Stimulated activated effector memory CD8-positive, alpha-beta T cell treated with anti-CD3 and anti-CD28 coated beads, Interleukin-12 subunit alpha, Interleukin-12 subunit beta, amount 100 ng/mL, for 72 hours (primary cell): ENCODE results near the gene TPRKB.
"Not testable (repeated sequence)": the region's sequence is repeated elsewhere in the genome, so short reads cannot be mapped to it uniquely, and the experiment has no call there.

ENCODE experiments used
- ATAC-seq: fragments of 150-1000 bp; cut with Tn5 transposase; 2 replicates; pipeline ENCODE4 v1.10.0; 2021
- DNase-seq, 2 donors: peaks; one replicate each; pipeline ENCODE4 v3.0.0; 2021 to 2022; ENCODE audit warnings: low spot score in 2 of 2
- H3K27ac Mint-ChIP-seq: one replicate; pipeline ENCODE4 v1.8.0; 2022; ENCODE audit warnings: mild to moderate bottlenecking, mixed read lengths
- H3K36me3 Mint-ChIP-seq: one replicate; pipeline ENCODE4 v1.8.0; 2022; ENCODE audit warnings: mild to moderate bottlenecking, mixed read lengths
- H3K4me1 Mint-ChIP-seq: one replicate; pipeline ENCODE4 v1.8.0; 2022; ENCODE audit warnings: mixed read lengths
- H3K4me3 Mint-ChIP-seq: one replicate; pipeline ENCODE4 v1.8.0; 2022; ENCODE audit warnings: mild to moderate bottlenecking, mixed read lengths
- H3K9me3 Mint-ChIP-seq: one replicate; pipeline ENCODE4 v1.8.0; 2022; ENCODE audit warnings: mixed read lengths

TPRKB gene

GRCh38 chr2:73717251-73717606 lies 19.9 kb downstream of the TPRKB start:
- ATAC-seq (no peak), DNase-seq (no peak)
- Mint-ChIP-seq H3K4me1 (no peaks in the 10 kb centered on the region), H3K9me3 (peaks cover 10% of the 10 kb centered on the region), H3K27ac (no peak overlapping the region), H3K36me3 (no peaks in the 10 kb centered on the region), H3K4me3 (no peak overlapping the region)

DNA sequence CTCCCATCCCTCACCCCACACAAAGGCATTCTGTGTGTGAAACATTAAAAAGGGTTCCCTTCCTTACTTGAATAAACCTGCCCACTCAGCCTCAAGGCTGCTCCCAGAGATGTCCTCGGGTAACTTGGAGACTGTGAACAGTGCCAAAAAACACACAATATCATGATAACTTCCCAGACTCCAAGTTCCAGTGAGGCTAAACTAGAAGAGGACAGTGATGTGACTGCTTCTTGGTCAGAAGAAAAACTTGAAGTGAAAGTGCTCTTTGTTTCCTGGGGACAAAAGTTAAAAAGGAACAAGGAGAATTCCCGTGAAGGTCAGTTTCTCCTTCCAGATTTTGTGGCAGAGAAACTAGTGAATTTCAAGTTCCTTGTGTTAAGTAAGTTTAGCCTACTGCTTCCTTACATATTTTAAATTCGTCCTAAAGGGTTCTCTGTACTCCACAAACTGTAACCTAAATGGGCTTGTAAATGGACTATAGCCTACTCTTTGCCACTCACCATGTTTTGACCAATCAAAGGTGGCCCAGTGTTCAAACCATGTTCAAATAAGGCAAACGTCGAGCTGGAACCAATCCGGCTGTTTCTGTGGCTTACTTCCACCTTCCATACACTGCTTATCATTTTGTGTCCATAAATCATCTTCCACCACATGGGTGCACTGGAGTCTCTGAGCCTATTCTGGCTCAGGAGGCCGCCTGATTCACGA lies 20.4 kb downstream of the TPRKB start:
- H3K36me3 Mint-ChIP-seq = no peaks in the 10 kb centered on the region
- DNase-seq = no peak
- H3K27ac Mint-ChIP-seq = no peak overlapping the region
- no peak overlapping the region for H3K4me3 Mint-ChIP-seq
- peaks cover 10% of the 10 kb centered on the region for H3K9me3 Mint-ChIP-seq
- H3K4me1 Mint-ChIP-seq = no peaks in the 10 kb centered on the region
- ATAC-seq = no peak

- Mint-ChIP-seq H3K4me3 (no peak overlapping the region), H3K9me3 (peaks cover 10% of the 10 kb centered on the region), H3K27ac (no peak overlapping the region)
Observed at GRCh38 chr2:73714091-73714490, 23.1 kb downstream of the TPRKB start.

DNA sequence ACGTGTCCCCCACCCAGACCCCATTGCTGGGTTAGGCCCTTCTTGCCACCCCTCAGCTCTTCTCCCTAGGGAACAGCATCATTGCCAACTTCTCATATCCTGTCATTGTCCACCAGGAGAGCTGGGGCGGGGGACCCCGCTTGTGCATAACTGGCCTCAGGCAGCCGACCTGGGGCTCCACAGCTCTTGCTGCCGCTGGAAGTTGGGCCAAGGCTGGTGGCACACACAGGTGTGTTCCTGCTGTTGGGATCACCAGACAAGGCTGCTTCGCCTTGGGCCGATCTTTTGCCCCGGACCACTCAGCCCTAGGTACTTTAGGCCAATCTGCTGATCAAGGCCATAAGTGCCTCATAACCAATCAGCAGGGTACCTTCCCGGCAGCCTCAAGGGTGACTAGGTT lies 28.6 kb downstream of the TPRKB start:
- Mint-ChIP-seq H3K36me3 (no peaks in the 10 kb centered on the region), H3K9me3 (peaks cover 1% of the 10 kb centered on the region), H3K4me1 (peaks cover 7% of the 10 kb centered on the region), H3K27ac (no peak overlapping the region), H3K4me3 (no peak overlapping the region)
- DNase-seq = no peak
- no peak for ATAC-seq

More at GRCh38 chr2:73714091-73714490, 23.1 kb downstream of the TPRKB start:
- ATAC-seq (no peak), DNase-seq (no peak)
- Mint-ChIP-seq H3K36me3 (no peaks in the 10 kb centered on the region), H3K4me1 (no peaks in the 10 kb centered on the region)

DNA sequence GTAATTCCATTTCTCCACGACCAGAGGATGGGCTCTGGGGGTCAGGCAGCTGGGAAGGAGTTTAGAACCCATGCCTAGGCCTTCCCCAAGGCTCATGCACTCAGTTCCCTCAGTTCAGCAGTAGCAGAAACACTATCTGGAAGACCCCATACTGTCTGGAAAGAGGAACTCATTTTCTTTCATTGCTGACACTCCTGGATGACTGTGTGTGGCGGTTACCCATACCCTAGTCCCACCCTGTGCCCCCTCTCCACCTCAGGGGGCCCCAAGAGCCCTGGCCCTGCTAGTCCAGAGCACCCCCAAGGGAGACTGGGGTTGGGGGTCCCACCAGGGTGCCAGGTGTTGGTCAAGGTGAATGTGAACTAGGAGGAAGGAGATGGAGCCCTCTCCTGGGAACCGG lies 29.5 kb downstream of the TPRKB start:
- Mint-ChIP-seq H3K9me3 (no peaks in the 10 kb centered on the region), H3K4me3 (no peak overlapping the region), H3K4me1 (peaks cover 7% of the 10 kb centered on the region), H3K36me3 (no peaks in the 10 kb centered on the region), H3K27ac (no peak overlapping the region)
- DNase-seq (no peak), ATAC-seq (no peak)

GRCh38 chr2:73707058-73707457 lies 30.1 kb downstream of the TPRKB start:
- ATAC-seq (no peak), DNase-seq (no peak)
- Mint-ChIP-seq H3K4me1 (peaks cover 7% of the 10 kb centered on the region), H3K36me3 (no peaks in the 10 kb centered on the region), H3K27ac (no peak overlapping the region), H3K4me3 (no peak overlapping the region), H3K9me3 (no peaks in the 10 kb centered on the region)

- ATAC-seq (no peak), DNase-seq (no peak)
- Mint-ChIP-seq H3K9me3 (no peaks in the 10 kb centered on the region), H3K36me3 (no peaks in the 10 kb centered on the region), H3K27ac (no peak overlapping the region), H3K4me1 (peaks cover 7% of the 10 kb centered on the region), H3K4me3 (no peak overlapping the region)
Observed at GRCh38 chr2:73705091-73705490, 32.1 kb downstream of the TPRKB start.

- no peak overlapping the region for H3K4me3 Mint-ChIP-seq
- no peaks in the 10 kb centered on the region for H3K36me3 Mint-ChIP-seq
- H3K9me3 Mint-ChIP-seq = no peaks in the 10 kb centered on the region
- ATAC-seq = no peak
- no peak overlapping the region for H3K27ac Mint-ChIP-seq
- H3K4me1 Mint-ChIP-seq = peaks cover 7% of the 10 kb centered on the region
- DNase-seq = no peak
Observed at GRCh38 chr2:73704285-73704684, 32.9 kb downstream of the TPRKB start.

DNA sequence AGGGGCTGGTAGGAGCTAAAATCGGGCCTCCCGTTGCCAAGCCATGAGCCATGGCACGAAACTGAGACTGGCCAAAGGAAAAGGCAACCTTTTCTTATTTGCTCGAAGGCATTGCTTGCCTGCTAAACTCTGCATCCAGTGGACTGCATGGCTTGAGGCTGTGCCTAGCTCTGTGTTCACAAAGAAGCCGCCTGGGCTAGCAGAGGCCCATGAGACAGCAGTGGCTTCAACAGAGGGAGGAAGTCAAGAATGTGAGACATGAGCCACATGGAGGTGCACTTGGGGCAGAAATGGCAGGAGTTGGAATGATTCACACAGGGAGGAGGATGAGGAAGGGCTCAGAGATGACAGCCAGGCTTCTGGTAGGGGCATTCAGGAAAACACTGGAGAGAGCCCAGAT lies 33.5 kb downstream of the TPRKB start:
- H3K9me3 Mint-ChIP-seq = no peaks in the 10 kb centered on the region
- no peak overlapping the region for H3K27ac Mint-ChIP-seq
- H3K4me3 Mint-ChIP-seq = no peak overlapping the region
- H3K36me3 Mint-ChIP-seq = no peaks in the 10 kb centered on the region
- no peak for ATAC-seq
- H3K4me1 Mint-ChIP-seq = peaks cover 7% of the 10 kb centered on the region
- DNase-seq = no peak

DNA sequence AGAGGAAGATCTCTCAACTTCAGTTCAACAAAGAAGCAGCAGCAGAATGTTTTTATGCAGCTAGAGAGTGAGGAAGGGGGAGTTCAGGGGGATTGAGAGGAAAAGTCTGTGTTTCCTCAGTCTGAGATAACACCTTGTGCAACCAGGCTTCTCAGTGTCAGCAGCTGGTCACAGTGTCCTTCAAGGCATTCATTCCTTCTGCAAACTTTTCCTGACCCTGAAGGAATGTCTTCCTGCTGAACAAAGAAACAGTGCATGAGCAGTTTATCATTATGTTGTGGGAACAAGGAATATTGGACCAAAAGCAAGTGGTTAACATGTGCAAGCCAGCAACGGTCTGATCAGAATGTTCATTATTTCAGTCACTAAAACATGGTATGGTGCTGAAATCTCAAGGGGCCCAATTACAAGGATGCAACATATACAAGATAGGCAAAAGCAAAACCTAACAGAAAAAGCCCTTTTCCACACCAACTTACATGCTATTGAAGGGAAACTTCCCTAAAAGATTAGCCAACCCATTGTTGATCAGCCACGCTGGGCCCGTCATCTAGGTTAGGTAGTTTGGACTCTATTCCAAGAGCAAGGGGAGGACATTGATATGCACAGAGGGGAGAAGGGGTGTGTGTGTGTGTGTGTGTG lies 34.2 kb downstream of the TPRKB start:
- not testable (repeated sequence) for ATAC-seq, H3K4me1 Mint-ChIP-seq, DNase-seq, H3K27ac Mint-ChIP-seq, H3K4me3 Mint-ChIP-seq, H3K36me3 Mint-ChIP-seq, H3K9me3 Mint-ChIP-seq

DNA sequence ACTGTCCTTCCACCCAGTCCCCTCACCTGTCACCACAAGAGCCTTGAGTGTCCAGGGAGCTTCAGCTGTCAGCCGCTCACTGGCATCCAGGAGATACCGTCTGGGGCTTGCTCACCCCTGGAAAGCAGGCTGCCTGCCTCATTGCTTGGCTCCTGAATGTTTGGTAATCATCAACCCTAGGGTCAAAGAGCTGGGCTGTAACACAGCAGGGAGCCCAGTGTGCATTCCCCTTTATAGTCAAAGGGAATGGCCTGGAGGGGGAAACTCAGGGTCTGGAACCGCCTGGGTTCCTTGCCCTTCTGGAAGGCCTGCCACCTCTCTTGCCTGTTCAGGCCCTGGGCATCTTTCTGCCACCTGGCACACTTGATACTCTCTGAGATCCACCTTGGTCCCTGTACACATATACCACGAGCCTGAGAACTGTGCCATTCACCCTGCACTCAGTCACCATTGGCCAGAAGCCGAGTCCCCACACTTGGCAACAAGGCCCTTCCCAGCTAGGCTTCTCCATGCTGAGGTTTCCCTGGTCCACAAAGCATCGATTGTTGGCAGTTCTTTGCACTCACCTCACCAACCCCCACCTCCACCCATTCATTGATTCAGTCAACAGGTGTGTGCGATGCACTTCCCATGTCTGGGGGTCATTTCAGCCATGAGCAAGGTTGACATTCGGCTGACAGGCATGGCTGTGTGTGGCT lies 35.0 kb downstream of the TPRKB start:
- no peak overlapping the region for H3K4me3 Mint-ChIP-seq
- H3K9me3 Mint-ChIP-seq = no peaks in the 10 kb centered on the region
- peaks cover 7% of the 10 kb centered on the region for H3K4me1 Mint-ChIP-seq
- no peak overlapping the region for H3K27ac Mint-ChIP-seq
- ATAC-seq (no peak), DNase-seq (no peak)
- H3K36me3 Mint-ChIP-seq = no peaks in the 10 kb centered on the region

DNA sequence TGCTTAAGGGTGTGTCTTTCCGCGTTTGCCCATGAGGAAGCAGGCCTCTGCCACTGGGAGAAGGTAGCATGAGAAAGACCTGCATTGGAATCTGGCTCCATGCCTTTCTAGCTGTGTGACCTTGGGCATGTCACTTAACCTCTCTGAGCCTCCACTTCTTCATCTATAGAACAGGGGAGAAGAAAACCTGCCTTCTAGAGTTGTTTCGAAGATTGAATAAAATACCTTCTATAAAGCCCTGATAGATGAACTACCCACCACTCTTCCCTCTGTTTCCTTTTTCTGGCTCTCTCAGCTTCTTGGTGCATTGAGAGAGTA lies 35.7 kb downstream of the TPRKB start:
- ATAC-seq, H3K36me3 Mint-ChIP-seq, H3K27ac Mint-ChIP-seq, H3K4me3 Mint-ChIP-seq, H3K4me1 Mint-ChIP-seq, DNase-seq, H3K9me3 Mint-ChIP-seq: not testable (repeated sequence)

GRCh38 chr2:73700661-73701447 lies 36.3 kb downstream of the TPRKB start:
- H3K27ac Mint-ChIP-seq = no peak overlapping the region
- no peak overlapping the region for H3K4me3 Mint-ChIP-seq
- H3K9me3 Mint-ChIP-seq = no peaks in the 10 kb centered on the region
- DNase-seq = no peak
- no peak for ATAC-seq
- no peaks in the 10 kb centered on the region for H3K36me3 Mint-ChIP-seq
- peaks cover 7% of the 10 kb centered on the region for H3K4me1 Mint-ChIP-seq

DNA sequence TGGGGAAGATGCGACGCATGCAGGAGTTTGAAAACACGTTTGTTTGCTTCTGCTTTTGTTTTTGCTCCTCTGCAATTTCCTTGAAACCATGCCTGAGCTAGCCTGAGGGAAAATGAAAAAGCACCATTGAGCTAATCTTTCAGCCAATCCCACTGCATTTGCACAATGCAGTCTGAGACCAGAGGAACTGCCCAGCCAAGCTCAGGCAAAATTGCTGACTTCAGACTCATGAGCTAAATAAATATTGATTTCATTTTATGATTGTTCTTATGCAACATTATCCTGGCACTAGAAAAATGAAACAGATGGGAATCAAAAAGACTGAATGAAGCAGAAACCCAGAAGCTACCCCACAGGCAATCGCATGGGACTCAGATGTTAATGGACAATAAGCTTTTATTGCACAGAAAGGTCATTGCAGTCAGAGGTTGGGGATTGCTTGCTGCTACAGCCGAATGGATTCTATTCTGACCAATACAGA lies 37.0 kb downstream of the TPRKB start:
- ATAC-seq (no peak), DNase-seq (no peak)
- Mint-ChIP-seq H3K9me3 (no peaks in the 10 kb centered on the region), H3K36me3 (no peaks in the 10 kb centered on the region), H3K4me3 (no peak overlapping the region), H3K27ac (no peak overlapping the region), H3K4me1 (peaks cover 7% of the 10 kb centered on the region)

- Mint-ChIP-seq H3K4me1 (peaks cover 2% of the 10 kb centered on the region), H3K9me3 (no peaks in the 10 kb centered on the region), H3K36me3 (no peaks in the 10 kb centered on the region), H3K27ac (no peak overlapping the region), H3K4me3 (no peak overlapping the region)
- DNase-seq (no peak), ATAC-seq (no peak)
Observed at GRCh38 chr2:73699437-73699836, 37.7 kb downstream of the TPRKB start.
